HFFc6 (cell line): Measurements from ENCODE around the gene DLGAP4. TPM values are rescaled to one million over a fixed set of nuclear protein-coding genes. Genes with fewer than 3 reads are reported as not detected.

Experiments used
- DNase-seq: peaks from one replicate; pipeline ENCODE4 v3.0.0-alpha.2; 2018
- H3K27ac Mint-ChIP-seq: 2 replicates; pipeline ENCODE4 v1.8.0; 2020; ENCODE audit warnings: mild to moderate bottlenecking, mixed read lengths
- H3K27me3 Mint-ChIP-seq: 2 replicates; pipeline ENCODE4 v1.8.0; 2021; ENCODE audit warnings: mild to moderate bottlenecking, moderate library complexity, mixed read lengths; ENCODE audit not compliant: insufficient read depth
- H3K36me3 Mint-ChIP-seq: 2 replicates; pipeline ENCODE4 v1.8.0; 2021; ENCODE audit warnings: low read depth, mixed read lengths
- H3K4me1 Mint-ChIP-seq: 2 replicates; pipeline ENCODE4 v1.8.0; 2020; ENCODE audit warnings: low read depth, mixed read lengths
- H3K4me3 Mint-ChIP-seq: 2 replicates; pipeline ENCODE4 v1.8.0; 2020; ENCODE audit warnings: mild to moderate bottlenecking, moderate library complexity, mixed read lengths
- H3K9me3 Mint-ChIP-seq: 2 replicates; pipeline ENCODE4 v1.8.0; 2020; ENCODE audit warnings: mild to moderate bottlenecking, mixed read lengths
- total RNA-seq, 6 experiments: library from RNA; stranded (reverse); fragmentation: NEBNext Ultra II Directional; extraction: Animal tissue kit (Norgen Biotek cat#: 25700); gene quantifications; 2 replicates in 1 of 6; 3 replicates in 5 of 6; pipeline ENCODE4 v1.2.3, GENCODE V29; 2021
- TF ChIP-seq, protein P1 (sequence below): fragments of 200-600 bp; sonication (generic); IDR thresholded peaks from 2 replicates; pipeline ENCODE4 v1.5.0; 2021; ENCODE audit warnings: antibody characterized with exemption, mild to moderate bottlenecking

DLGAP4 gene
- total RNA-seq, 6 experiments from 2014 or later, result 118 to 150 (median 140) TPM

DNA sequence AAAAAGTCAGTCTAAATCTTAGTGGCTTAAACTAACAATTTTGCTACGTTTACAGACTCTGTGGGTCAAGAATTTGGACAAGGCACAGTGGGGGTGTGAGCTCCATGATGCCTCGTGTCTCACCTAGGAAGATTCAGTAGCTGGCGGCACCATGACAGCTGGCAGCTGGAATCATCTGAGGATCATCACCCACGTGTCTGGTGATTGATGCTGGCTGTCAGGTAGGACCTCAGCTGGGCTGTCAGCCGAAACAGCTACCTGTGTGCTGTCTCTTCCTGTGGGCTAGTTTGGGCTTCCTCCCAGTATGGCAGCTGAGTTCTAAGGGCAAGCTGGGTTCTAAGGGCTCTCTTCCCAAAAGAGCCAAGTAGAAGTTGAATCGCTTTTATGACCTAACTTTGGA, 26.4 kb upstream of the DLGAP4 start:
- DNase-seq, result no peak
- Mint-ChIP-seq H3K4me1 (no peaks in the 10 kb centered on the region), H3K27ac (no peak overlapping the region), H3K36me3 (no peaks in the 10 kb centered on the region), H3K4me3 (no peak overlapping the region), H3K27me3 (peaks cover 63% of the 10 kb centered on the region), H3K9me3 (no peaks in the 10 kb centered on the region)
- TF ChIP-seq, protein P1, sequence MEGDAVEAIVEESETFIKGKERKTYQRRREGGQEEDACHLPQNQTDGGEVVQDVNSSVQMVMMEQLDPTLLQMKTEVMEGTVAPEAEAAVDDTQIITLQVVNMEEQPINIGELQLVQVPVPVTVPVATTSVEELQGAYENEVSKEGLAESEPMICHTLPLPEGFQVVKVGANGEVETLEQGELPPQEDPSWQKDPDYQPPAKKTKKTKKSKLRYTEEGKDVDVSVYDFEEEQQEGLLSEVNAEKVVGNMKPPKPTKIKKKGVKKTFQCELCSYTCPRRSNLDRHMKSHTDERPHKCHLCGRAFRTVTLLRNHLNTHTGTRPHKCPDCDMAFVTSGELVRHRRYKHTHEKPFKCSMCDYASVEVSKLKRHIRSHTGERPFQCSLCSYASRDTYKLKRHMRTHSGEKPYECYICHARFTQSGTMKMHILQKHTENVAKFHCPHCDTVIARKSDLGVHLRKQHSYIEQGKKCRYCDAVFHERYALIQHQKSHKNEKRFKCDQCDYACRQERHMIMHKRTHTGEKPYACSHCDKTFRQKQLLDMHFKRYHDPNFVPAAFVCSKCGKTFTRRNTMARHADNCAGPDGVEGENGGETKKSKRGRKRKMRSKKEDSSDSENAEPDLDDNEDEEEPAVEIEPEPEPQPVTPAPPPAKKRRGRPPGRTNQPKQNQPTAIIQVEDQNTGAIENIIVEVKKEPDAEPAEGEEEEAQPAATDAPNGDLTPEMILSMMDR, result no peak

DNA sequence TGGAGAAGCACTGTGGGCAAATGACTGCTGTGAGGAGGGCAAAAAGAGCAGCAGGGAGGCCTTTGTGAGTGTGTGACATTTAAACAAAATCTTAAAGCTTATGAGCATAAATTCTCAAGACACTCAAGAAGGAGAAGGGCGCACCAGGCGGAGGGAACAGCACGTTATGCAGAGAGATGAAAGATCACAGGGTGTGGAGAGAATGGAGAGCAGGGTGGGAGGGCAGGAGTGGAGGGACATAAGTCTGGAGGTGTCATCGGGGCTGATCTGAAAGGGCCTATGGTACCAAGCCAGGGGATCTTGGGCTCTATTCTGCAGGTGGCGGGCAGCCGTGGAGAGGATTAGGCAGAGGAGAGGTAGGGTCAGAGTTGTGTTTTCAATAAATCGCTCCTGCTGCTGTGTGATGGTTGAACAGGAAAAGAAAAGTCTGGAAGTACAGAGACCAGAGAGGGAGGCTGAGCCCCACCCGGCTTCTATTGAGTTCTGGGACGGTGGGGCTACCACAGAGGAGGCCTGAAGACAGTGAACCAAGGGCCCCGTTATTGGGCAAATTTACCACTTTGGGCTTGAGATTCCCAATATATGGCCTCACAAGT, 24.3 kb upstream of the DLGAP4 start:
- H3K4me3 Mint-ChIP-seq, result no peak overlapping the region
- TF ChIP-seq, protein P1, result no peak
- no peaks in the 10 kb centered on the region for H3K4me1 Mint-ChIP-seq
- no peak overlapping the region for H3K27ac Mint-ChIP-seq
- H3K27me3 Mint-ChIP-seq, result peaks cover 61% of the 10 kb centered on the region
- no peaks in the 10 kb centered on the region for H3K9me3 Mint-ChIP-seq
- DNase-seq, result no peak
- H3K36me3 Mint-ChIP-seq, result no peaks in the 10 kb centered on the region

GRCh38 chr20:36284751-36285150, 21.4 kb upstream of the DLGAP4 start:
- no peaks in the 10 kb centered on the region for H3K36me3 Mint-ChIP-seq
- no peaks in the 10 kb centered on the region for H3K9me3 Mint-ChIP-seq
- no peak overlapping the region for H3K4me3 Mint-ChIP-seq
- DNase-seq, result no peak
- no peak overlapping the region for H3K27ac Mint-ChIP-seq
- TF ChIP-seq, protein P1, result no peak
- peaks cover 56% of the 10 kb centered on the region for H3K27me3 Mint-ChIP-seq
- H3K4me1 Mint-ChIP-seq, result no peaks in the 10 kb centered on the region

DNA sequence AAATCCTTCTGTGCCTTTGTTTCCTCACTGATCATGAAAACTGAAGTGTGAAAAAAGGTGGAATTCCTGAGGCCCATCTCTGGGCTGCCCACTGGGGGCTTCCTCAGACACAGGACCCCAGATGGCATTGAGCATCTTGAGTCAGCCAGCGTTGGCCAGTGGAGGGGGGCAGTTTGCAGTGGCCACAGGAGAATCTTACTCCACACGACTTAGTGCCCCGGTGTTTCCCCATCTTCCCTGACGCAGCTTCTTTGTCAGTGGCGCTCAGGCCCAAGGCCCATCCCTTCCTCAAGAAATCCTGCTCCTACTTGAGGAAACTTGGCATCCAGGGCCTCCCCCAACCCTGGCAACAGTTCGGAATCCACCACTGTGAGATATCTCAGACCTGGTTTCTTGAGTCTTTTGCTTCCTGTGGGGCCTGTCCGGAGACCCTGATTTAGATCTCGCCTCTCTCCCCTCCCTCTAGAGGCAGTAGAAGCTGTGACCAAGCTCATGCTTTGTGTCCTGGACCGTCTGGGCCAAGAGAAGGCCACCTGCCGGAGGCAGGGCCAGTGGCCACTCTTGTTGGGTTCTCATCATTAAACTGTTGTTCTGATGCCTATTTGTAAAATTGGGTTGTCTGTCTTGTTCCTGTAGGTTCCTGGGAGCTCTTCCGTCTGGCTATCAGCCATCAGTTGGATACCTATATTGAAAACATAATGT, 20.2 kb upstream of the DLGAP4 start:
- Mint-ChIP-seq H3K9me3 (no peaks in the 10 kb centered on the region), H3K27me3 (peaks cover 56% of the 10 kb centered on the region), H3K4me1 (no peaks in the 10 kb centered on the region), H3K27ac (no peak overlapping the region), H3K4me3 (no peak overlapping the region), H3K36me3 (no peaks in the 10 kb centered on the region)
- TF ChIP-seq, protein P1, result no peak
- DNase-seq, result no peak

DNA sequence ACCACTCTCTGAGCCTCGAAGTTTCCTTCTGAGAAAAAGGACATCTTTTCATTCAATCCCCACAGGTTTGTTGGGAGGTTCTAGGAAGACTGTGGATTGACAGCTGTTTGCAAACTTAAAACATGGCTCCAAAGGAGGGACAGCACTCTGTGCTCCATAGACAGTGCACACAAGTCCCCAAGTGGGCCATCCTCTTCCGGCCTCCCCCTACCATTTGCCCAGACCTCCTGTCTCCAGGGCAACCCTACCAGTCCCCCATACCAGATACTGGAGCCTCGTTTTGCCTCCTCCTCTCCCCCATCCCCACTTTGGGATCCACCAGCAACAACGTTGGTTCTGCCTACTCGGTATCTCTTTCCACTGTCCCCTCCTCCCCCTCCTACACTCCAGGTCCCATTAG, 8.5 kb upstream of the DLGAP4 start:
- Mint-ChIP-seq H3K4me1 (no peaks in the 10 kb centered on the region), H3K9me3 (no peaks in the 10 kb centered on the region), H3K4me3 (no peak overlapping the region), H3K27ac (no peak overlapping the region), H3K27me3 (peaks cover 55% of the 10 kb centered on the region), H3K36me3 (no peaks in the 10 kb centered on the region)
- TF ChIP-seq, protein P1, result no peak
- DNase-seq, result no peak
